CD4-positive, alpha-beta T cell treated with Interleukin-2 at 100 ng/mL for 4 hours (primary cell): Measurements from ENCODE around the gene BHMT.
"Not testable (repeated sequence)": the region's sequence is repeated elsewhere in the genome, so short reads cannot be mapped to it uniquely, and the experiment has no call there.

ENCODE experiments used
- DNase-seq: peaks from one replicate; pipeline ENCODE4 v3.0.0-alpha.2; 2020; ENCODE audit warnings: low spot score

The BHMT gene

DNA sequence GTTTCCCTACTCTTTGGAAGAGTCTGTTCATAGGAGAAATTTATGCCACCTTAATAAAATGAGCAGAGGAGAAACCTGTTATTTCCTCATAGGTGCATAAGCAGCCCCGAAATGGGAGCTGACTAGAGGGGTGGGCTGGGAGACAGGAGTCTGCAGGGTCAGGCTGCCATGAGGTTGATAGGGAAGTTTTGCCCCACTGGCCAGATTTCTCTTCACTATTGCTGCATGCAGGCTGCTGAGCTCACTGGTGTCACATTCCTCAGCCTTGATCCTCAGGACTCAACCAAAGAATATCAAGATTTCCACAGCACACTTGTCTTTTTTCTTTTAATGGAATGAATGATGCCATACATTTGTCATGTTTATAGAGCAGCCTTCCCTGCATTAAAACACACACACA, 60.7 kb downstream of the BHMT start:
- no peak for DNase-seq

DNA sequence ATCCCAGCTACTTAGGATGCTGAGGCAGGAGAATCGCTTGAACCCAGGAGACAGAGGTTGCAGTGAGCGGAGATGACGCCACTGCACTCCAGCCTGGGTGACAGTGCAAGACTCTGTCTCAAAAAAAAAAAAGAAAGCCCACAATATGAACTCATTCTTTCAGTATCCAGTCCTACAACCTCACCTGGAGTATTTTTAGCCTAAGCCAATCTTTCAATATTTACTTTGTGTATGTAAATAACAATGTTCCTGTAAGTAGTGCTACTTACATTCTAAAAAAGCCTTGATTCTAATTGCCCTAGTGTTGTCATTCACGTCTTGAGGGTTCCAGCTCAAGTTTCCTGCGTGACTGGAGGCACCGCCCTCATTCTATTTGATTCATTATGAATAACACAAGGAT, 62.0 kb downstream of the BHMT start:
- no peak for DNase-seq

DNA sequence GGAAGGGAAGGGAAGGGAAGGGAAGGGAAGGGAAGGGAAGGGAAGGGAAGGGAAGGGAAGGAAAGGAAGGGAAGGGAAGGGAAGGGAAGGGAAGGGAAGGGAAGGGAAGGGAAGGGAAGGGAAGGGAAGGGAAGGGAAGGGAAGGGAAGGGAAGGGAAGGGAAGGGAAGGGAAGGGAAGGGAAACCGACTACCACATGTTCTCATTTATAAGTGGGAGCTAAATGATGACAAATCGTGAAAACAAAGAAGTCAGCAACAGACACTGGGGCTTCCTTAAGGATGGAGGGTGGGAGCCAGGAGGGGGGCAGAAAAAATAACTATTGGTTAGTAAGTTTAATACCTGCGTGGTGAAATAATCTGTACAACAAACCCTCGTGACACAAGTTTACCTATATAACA, 68.8 kb downstream of the BHMT start:
- not testable (repeated sequence) for DNase-seq

DNA sequence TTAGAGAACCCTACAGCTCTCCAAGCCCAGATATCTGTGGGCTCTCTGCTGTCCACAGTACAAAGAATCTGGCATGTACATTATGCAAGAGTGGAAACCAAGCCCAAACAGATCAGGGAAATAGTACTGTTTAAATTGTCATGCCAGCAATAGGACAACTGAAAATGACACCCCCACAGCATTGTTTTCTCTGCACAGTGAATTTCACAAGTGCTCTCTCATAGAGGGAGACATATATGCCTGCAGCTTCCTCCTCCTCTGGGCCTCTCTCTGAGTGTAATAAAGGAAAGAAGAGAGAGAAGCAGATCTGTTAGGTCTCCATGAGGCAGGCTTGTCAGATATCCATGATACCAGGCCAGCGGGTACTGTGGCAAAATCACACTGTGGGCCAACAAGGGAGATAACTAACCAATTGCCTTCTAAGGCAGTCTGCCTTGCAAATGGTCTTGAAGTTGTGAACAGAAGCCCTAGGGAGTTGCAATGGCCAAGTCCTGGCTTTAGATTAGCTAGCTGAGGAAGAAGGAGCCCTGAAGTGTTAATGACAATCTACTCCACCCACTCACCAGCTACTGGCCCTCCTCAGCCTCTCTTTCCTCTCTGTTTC, 69.9 kb downstream of the BHMT start:
- DNase-seq = no peak
